Measurements from ENCODE around the gene EPHB1.

EPHB1 gene

DNA sequence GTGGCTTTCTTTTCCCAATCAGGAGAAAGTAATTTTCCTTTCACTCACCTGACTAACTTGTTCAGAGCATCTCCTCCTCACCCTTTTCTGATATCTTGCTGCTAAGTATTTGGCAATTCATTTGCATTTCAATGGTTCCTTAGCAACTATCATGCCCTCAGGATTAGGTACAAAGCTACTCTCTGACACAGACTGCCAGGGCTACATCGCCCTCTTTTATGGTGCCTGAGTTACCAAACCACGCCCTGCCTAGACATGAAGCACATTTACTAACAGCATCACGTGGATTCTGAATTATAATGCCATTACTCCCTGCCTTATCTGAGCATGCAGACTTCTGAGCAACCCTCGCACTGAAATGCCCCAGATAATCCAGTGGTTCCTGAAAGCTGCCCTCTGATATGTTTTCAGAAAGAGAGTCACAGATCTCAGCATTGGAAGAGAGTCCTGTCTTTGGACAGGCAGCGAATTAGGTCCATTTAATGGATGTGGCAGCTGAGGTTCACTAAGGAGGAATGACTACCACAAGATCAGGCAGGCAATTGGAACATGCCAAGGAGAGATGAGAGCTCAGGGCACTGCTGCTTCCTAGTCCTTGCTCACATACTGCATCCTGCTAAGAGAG is 14.5 kb downstream of the EPHB1 start:
- no peak for DNase-seq

DNA sequence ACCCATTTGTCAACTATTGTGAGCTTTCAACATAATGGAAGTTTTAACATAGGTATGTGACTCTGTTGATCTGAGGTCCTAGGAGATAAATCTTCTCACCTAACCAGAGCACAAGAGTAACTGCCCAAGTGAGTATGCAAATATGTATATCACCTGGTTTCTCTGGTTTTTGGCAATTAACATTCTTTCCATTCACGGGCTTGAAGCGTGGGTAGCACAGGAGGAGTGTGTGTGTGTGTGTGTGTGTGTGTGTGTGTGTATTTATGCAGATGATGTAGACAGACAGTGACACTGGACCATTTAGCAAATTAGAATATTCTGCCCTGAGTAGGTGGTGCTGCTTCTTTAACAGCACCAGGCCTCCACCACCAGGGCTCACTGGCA is 15.0 kb downstream of the EPHB1 start:
- DNase-seq: no peak

GRCh38 chr3:134810850-134811249 is 15.8 kb downstream of the EPHB1 start:
- no peak for DNase-seq

DNA sequence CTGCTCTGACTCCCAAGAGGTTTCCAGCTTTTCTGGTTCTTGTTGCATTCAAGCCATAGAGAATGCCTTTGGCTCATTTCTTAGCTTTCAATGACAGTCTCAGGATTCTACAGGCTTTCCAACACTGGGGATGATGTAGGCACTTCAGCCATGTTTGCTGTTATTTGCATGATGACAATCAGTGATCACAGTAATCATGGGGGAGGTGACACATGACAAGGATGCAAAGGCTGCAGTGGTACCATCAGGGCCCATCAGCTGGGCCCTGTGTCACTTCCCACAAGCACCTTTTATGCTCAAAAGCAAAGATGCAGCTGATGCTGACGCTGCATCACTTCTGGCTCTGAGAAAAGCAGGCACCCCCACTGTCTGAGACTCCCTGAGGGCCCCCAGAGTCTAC is 18.6 kb downstream of the EPHB1 start:
- no peak for DNase-seq

DNA sequence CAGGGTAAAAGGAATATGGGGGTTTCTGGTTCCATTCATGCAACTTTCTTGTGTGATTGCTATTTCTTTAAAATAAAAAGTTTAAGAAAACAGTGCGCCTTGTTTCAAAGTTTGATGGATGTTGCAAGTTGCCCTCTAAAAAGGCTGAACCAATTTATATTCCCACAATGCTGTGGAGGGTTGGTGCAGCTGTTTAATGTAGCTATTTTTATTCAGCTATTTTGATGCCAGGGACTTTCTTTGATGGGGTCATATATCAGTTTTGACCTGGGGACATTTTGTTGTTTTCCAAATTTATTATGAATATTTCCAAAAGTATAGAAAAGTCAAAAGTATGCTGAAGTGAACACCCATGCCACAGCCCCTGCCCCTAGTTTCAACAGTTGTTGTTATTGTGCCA is 20.5 kb downstream of the EPHB1 start:
- no peak for DNase-seq

GRCh38 chr3:134816623-134817022 is 21.6 kb downstream of the EPHB1 start:
- no peak for DNase-seq

GRCh38 chr3:134817297-134817696 is 22.2 kb downstream of the EPHB1 start:
- DNase-seq: no peak

DNA sequence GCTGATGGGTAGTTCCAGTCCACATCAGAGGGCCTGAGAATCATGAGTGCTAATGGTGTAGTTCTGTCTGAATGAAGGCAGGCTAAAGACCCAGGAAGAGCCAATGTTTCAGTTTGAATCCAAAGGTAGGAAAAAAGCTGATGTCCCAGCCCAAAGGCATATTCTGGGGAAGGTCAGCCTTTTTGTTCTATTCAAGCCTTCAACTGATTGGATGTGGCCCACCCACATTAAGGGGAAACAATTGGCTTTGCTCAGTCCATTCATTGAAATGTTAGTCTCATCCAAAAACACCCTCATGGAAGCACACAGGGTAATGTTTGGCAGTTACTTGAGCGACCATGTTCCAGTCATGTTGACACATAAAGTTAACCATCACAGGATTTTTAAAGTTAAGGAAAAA is 25.9 kb downstream of the EPHB1 start:
- DNase-seq: no peak

GRCh38 chr3:134822090-134822489 is 27.0 kb downstream of the EPHB1 start:
- DNase-seq: no peak

GRCh38 chr3:134823679-134824078 is 28.6 kb downstream of the EPHB1 start:
- no peak for DNase-seq

DNA sequence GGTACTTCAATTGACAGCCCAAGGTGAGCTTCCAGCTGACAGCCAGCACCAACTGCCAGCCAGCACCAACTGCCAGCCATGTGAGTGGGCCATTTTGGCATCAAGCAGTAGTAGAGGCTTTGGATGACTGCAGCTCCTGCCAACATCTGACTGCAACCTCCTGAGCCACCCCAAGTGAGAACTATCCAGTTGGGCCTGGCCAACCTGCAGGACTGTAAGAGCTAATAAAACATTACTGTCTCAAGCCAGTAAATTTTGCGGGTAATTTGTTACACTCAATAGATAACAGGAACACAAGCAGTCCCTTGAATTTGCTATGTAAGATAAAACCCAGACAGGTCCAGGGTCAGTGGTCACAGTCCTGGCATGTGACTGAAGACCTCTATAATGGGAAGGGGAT is 29.7 kb downstream of the EPHB1 start:
- no peak for DNase-seq

- no peak for DNase-seq
Observed at GRCh38 chr3:134827213-134827612, 32.2 kb downstream of the EPHB1 start.

DNA sequence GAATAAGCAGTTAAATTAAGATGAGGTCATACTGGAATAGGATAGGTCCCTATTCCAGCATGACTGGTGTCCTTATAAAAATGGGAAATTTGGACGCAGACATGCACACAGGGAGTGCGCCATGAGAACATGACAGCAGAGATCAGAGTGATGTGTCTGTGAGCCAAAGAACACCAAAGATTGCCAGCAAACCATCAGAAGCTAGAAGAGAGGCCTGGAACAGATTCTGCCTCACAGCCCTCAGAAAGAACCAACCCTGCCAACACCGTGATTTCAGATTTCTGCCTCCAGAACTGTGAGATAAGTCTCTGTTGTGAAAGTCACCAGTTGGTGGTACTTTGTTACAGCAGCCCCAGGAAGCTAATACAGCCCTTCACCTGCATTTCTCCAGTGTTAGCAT is 34.7 kb downstream of the EPHB1 start:
- DNase-seq: no peak

DNA sequence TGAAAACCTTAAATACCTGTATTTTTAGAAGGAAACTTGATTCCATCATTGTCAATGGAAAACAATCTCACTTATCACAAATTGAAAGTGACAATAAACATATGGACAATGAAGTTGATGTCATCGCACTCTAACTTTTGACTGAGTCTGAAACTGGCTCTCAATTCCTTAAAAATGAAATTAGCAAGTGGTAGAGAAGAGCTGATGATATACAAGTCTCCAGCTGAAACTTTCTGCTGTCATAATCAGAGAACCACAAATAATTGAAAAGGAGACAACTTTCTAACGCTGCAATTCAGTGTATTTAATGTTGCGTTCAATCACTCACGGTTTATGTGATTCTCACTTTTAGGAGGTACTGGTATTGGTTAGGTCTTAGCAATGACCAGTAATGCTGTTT is 37.5 kb downstream of the EPHB1 start:
- DNase-seq: no peak

- no peak for DNase-seq
Observed at GRCh38 chr3:134833453-134834163, 38.5 kb downstream of the EPHB1 start.

- no peak for DNase-seq
Observed at GRCh38 chr3:134836921-134837320, 41.9 kb downstream of the EPHB1 start.

DNA sequence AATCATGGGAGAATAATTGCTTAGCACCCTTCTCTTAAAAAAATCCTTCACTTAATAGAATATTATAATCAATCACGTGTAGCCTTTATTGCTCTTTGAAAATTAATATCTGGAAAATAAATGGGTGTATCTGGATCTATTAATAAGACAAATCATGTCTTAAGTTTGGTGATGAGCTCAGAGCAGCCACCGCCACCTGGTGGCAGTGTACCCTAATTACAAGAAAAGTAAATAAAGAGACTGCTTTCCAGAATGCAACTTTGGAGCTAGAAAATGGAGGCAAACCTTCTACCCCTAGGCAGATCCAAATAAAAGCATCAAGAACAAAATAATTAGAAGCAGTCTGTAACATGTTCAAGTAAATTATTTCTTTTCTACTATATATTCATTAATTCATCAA is 43.5 kb downstream of the EPHB1 start:
- DNase-seq: no peak

DNA sequence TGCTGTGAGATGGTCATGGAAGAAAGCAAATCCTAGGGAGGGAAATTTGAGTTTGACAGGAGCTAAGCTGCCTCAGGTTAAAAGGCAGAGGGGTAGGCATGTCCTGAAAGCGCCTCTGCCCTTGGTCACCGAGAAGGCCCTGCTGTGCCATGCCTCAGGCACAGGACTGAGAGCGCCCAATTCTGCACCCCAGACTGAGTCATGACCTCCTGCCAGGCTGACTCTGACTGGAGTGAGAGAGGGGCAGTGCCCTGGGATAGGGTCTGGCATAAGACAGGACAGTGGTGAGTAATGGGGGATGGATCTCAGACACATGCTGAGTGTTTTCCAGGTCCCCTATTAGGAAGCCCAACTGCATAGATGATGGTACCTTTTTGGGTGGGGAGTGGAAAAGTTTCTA is 44.4 kb downstream of the EPHB1 start:
- DNase-seq: no peak

DNA sequence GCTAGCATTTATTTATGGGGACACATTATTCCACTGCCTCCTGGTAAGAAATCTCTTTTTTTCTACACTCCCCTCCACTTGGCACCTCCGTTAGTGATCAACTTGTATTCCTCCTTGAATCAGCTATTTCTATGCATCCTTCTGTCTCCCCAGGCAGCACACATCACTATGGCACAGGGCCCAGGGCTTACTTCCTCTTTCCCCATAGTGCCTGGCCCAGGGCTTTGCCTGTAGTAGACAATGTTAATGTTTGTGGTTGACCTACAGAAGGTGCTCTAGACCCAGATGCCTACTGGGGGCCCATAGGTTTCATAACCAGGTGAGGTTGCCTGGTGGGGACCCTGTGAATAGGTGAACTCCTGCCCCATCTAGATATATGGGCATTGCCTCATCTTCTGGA is 44.9 kb downstream of the EPHB1 start:
- DNase-seq: no peak

GRCh38 chr3:134840459-134840858 is 45.4 kb downstream of the EPHB1 start:
- DNase-seq: no peak

GRCh38 chr3:134846084-134846483 is 51.0 kb downstream of the EPHB1 start:
- DNase-seq: no peak

- no peak for DNase-seq
Observed at GRCh38 chr3:134846911-134847317, 51.9 kb downstream of the EPHB1 start.

DNA sequence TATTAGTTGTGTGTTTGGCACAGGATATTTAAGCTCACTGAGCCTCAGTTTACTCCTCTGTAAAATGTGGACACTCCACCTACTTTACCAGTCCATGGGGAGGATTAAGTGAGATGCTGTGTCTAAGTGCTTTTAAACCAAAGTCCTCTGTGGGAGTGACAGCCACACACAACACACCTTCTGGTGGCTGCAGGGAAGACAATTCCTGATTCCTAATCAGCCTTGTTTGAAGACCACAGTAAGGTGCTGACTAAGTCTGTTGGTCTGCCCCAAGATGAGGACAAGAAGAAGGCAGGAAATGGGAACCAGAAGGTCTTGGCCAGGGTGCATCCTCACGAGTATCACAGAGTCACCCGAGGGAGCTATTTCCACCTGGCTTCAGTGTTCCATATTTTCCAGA is 52.3 kb downstream of the EPHB1 start:
- DNase-seq: no peak

- DNase-seq: no peak
Observed at GRCh38 chr3:134849561-134849960, 54.5 kb downstream of the EPHB1 start.

DNA sequence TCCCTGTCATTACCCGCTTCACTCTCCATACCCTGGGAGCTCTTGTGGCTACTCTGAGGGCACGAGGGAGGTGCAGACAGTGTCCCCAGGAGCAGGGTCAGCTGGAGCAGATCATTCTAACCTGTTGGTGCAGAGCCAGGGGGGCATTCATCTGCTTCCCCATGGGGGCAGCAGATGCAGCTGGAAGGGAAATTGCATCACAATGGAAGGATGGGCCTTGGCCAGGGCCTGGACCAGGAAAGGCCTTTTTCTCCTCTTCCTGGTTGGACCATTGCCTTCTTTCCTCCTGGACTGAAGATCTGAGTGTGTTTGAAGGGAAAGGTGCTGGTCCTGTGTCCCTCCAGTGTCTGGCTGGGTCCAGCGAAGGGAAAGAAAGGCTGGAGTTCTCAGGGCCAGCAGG is 55.7 kb downstream of the EPHB1 start:
- no peak for DNase-seq

All from activated CD4-positive, alpha-beta T cell treated with anti-CD3 and anti-CD28 coated beads for 1 hour (primary cell).